HG02973 (cell line): ENCODE results near the gene BTBD2.

ENCODE experiments used
- ATAC-seq: cut with Tn5 transposase; IDR thresholded peaks from one replicate; pipeline ENCODE4 v1.9.1; 2021; ENCODE audit warnings: moderate library complexity; ENCODE audit not compliant: unreplicated experiment

Gene BTBD2

DNA sequence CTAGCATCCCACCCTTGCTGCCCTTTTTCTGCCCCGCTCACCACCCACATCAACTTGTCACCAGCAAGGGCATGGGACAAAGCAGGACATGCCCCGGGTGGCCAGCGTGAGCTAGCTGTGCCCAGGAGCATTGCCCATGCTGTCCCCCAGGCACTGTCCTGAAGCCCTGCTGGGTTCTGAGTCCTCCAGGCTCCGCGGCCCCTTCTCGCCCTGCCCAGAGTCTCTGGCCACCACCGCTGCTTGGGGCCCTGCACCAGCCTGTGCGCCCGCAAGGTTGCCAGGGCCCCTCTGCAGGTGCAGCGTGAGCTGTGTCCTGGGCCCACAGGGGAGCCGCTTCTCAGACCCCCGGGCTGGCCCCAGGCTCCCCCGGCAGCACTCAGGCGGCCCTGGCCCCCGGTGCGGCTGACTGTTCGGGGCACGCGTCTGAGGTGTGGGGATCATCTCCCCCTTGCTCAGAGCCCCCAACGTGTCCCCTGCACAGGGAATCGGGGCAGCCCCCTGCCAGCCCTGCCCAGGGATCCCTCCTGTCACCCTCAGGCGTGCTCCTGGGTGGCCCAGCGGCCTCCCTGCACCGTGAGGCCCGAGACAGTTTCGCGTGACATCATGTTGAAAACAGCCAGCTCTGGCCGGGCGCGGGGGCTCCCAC, 70.5 kb downstream of the BTBD2 start:
- no peak for ATAC-seq

DNA sequence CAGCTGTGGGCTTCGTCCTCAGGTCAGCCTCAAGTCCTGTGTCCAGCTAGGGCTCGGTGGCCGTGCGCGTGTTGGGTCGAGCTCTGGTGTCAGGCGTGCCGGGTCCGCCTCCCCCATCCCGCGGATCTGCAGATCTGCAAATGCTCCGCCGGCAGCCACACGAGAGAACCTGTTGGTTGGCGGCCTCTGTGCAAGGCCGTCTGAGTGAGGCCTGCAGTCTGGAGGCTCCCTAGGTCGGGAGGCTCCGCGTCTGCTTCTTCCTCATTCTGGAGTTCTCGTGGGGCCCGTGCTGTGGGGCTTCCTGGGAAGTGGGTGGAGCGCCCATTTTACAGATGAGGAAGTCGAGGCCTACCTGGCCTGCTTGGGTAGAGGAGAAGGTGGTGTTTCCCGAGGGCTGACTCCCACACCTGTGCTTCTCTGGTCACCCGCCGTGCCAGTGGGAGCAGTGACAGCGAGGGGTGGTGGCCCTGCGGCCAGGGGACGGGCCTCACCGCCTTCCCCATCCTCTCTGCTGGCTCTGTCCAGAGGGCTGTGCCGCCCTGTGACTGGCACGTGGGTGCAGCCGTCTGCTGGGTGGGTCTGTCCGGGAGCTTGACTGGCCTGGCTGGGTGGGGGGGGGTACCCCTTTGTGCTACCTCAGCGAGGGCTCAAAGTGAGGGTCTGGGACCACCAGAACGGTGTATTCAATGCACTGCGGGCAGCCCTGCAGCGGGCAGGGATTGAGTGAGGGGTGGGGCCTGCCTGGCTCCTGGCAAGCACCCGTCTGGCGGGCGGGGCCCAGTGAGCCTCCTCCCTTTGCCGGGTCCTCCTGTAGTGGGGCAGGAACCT, 71.2 kb downstream of the BTBD2 start:
- ATAC-seq: no peak

DNA sequence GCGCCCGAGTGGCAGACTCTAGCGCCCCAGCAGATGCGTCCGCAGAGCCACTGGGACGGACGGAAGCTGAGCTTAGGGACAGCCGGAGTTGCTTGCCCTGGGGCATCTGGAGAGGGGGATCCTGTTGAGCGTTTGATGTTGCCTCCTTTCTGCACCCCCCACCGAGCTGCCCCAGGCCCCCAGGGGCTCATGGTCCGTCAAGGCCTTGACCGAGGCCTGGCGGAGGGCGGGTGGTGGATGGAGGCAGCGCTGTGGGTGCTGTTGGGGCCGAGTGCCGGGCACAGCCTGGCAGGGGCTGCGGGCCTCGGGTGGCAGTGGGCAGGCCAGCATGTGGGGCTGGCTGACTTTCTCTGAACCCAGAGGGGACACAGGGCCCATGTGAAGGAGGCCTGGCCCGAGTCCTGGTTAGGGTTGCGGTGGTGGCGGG, 71.8 kb downstream of the BTBD2 start:
- ATAC-seq: no peak

DNA sequence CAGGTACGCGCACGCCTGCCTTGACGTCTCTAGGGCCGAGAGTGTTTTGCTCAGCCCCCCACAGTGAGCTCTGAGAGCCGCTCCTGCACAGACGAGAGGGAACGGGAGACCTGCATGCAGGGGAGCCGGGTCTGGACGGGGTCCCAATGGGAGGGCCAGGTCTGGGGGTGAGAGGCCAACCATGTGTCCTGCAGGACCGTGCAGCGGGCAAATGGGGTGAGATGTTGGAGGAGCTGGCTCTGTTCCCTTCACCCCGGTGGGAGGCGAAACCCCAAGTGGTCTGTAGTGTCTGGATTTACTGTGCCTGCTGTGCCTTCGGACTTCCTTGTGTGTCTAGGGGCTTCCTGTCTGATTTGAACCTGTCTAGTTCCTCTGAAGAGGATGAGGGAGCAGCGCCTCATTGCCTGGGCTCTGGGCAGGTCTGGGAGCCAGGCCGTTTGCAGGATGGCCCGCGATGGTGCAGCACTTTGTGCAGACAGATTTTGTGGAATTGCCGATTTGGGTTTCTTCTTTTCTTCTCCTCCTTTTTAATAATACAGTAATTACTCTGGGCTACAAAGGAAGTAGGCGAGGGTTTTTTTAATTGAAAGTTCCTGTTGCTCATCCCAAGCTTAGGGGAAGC, 72.5 kb downstream of the BTBD2 start:
- ATAC-seq: no peak

DNA sequence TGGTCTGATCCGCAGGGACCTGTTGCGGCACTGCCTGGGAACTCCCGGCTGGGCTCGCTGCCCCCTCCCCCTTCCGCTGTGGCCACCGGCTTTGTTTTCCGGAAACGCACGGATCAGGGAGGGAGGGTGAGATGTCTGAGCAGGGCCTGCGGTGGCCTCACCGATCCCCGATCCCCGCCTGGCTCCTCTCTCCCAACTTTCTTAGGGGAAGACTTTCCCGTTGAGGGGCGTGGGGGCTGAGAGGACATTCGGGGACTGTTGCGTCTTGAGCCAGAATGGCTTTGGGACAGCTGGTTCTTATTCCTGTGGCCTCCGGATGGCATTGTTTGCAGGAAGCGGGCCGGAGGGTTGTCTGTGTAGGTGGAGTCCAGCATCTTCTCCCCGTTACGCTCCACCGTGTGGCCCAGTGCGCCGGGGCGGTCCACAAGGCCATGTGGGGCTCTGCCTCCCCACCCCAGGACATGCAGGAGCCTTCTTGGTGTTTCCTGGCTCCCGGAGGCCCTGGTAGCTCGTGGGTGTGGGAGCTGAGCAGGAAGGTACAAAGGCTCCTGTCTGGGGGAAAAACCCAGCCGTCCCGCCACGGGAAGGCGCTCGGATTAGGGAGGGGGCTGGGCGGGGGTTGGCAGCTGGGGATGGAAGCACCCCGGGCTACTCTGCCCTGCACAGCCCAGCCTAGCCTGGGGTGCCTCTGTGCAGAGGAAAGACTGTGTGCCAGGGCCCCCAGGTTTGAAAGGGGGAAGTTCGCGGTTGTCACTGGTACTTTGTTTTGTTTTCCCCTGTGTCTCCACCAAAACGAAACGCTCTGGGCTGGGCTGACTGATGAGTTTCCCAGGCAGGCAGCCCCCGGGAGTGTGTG, 73.2 kb downstream of the BTBD2 start:
- ATAC-seq: no peak

DNA sequence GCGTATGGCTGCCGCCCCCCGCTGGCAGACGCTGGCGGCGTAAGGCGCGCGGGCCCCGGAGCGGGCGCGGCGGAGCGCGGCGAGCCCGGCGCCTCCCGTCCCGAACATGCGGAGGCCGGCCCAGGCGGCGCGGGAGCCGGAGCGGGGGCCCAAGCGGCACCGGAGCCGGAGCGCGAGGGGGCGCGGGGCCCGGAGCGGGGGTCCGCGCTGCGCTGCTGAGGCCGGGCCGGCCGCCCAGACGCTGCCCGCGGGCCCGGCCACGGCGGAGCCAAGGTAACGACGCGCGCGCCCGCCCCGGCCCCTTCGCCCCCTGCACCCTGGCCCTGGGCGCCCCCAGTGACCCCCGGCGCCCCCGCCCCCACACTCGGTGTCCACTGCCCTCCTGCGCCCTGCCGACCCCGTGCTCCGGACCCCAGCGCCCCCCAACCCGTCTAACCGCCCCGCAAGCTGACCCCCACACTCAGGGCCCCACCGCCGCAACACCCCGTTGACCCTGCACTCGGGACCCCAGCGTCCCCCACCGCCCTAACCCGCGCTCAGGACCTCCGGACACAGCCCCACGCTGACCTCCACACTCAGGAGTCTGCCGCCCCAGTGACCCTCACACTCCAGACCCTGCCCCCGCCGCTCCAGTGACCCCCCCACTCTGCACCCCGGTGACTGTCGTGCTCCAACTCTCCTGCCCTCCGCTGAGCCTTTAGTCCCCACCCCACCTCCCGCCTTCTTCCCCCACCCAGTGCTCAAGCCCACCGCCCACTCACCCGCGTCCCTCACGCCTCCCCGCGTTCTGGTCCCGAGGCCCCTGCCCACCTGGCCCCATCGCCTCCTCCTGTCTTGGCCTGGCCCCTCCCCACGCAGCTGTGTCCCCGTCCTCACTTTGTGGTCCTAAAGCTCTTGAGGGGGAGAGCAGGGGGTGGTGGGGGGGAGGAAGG, 74.1 kb downstream of the BTBD2 start, which contains the start of gene CSNK1G2:
Gene CSNK1G2, plus strand, starts transcription at position 27 of the 932 bp plus-strand sequence. CDS start 28,601 bp downstream, outside the sequence.
- peak; percentile 42 for ATAC-seq

DNA sequence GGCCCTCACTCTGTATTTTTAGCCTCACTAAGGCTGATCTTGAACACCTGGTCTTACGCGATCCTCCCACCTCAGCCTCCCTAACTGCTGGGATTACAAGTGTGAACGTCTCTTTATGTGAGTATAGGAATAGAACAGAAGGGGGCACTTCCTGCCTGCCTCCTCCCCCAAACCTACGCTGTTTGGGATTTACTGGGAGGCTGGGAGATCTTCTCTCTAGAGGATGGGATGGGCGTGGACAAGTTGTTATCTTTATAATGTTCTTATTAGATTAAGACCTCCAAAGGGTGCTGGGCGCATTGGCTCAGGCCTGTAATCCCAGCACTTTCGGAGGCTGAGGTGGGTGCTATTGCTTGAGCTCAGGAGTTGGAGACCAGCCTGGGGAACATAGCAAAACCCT, 77.4 kb downstream of the BTBD2 start:
- ATAC-seq: no peak

DNA sequence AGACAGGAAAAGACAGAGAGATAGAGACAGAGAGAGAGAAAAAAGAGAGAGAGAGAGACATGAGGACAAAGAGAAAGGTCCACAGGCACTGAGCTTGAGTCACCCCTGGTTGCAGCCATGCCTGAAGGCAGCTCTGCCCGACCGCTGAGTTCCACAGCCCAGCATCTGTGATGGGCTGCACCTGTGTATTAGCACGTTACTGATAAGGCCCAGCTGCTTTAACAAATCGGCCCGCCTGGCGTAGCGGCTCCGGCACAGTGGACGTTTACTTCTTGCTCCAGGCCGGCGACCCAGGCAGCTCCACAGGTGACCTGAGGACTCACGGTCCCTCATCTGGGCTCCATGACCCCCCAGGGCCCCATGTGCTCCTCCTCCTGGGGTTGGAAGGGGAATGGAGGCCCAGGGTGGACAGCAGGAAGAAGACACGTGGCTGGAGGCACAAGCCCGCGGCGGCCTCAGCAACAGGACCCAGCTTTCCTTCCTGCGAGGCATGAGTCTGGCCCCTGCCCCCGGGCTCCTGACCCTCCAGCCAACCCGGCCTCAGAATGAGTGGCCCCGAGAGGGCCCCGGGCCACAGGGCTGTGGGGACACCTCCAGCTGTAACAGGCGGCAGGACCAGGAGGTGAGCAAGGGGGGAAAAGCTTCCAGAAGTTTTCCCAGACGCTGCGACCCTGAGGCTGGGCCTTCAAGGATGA, 78.5 kb downstream of the BTBD2 start:
- ATAC-seq: no peak

DNA sequence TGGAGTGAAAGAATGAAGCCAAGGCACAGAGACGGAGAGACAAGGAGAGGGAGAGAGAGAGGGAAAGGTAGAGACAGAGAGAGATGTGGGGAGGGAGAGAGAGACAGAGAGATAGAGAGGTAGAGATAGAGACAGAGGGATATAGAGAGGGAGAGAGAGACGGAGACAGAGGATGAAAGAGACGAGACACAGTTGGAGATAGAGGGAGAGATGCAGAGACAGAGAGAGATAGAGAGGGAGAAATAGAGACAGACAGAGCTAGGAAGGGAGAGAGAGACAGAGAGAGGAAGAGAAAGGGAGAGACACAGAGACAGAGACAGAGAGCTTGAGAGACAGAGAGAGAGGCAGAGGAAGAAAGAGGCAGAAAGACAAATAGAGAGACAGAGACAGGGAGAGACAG, 79.1 kb downstream of the BTBD2 start:
- ATAC-seq: no peak

GRCh38 chr19:1935484-1936208, 79.9 kb downstream of the BTBD2 start:
- ATAC-seq: no peak
